ENCODE results near the gene S100G. TPM values are rescaled to one million over a fixed set of nuclear protein-coding genes. Genes with fewer than 3 reads are reported as not detected.

S100G gene
- polyA plus RNA-seq, 3 donors, result not detected

GRCh38 chrX:16639966-16640365 lies 10.0 kb upstream of the S100G start:
- no peak for DNase-seq (ENCODE audit: extremely low read depth in 1 of 11, low read depth in 9 of 11, low spot score in 4 of 11)

DNA sequence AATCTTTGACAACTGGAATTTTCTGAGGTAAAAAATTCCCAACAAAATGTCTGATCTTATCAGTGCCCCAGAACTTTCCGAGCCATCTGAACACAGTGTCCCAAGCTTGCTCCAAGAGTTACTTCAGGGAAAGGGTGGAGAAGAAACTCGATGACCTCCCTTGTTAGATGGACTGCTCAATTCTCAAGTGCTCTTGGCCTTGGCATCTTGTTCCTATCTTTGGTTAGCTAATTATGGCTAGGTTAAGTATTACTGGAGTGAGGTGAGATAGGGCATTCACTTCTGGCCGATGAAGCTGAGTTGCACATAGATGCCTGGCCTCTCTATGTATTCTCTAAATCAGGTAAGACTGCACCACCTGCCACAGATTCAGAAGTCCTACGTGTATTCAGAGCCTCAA lies 9.1 kb upstream of the S100G start:
- DNase-seq (ENCODE audit: extremely low read depth in 1 of 11, low read depth in 9 of 11, low spot score in 4 of 11), result no peak

GRCh38 chrX:16643176-16643575 lies 6.8 kb upstream of the S100G start:
- DNase-seq (ENCODE audit: extremely low read depth in 1 of 11, low read depth in 9 of 11, low spot score in 4 of 11), result no peak

DNA sequence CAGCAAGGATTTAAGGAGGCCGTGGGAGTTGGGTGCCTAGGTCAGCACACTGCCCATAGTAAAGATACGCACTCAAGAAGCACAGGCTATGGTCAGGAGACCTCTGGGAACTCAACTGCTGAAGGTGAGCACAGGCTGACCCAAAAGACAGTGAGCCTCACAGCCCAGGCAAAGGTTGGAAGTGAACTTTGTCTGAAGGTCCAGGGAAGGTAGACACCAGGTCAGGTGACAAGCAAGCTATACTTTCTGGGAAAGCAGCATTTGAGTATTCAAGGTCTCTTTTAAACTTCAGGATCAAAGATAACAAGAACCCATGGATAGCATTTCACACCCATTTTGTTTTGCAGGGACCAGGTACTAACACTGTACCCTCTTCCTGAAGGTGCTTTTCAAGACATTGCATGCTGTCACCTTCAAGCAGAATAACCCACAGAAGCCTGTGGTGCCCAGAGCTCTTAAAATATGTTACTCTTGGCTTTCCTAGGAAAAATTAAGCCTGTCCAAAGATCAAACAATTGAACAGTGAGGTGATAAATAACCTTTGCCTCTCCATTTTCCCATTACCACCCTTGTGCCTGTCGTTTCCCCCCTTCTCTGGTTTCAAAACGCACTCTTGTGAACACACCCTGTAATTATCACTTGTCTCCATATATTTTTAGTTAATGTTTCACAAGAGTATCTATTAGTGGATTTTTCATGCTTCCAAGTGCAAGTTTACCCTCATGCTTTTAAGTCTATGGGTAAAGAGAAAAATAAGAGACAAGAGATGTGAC lies 3.4 kb upstream of the S100G start:
- no peak for DNase-seq (ENCODE audit: extremely low read depth in 1 of 11, low read depth in 9 of 11, low spot score in 4 of 11)

GRCh38 chrX:16651391-16652024 lies 1.6 kb downstream of the S100G start:
- no peak for DNase-seq (ENCODE audit: extremely low read depth in 1 of 11, low read depth in 9 of 11, low spot score in 4 of 11)

- no peak for DNase-seq (ENCODE audit: extremely low read depth in 1 of 11, low read depth in 9 of 11, low spot score in 4 of 11)
Observed at GRCh38 chrX:16653424-16653823, 3.5 kb downstream of the S100G start.

DNA sequence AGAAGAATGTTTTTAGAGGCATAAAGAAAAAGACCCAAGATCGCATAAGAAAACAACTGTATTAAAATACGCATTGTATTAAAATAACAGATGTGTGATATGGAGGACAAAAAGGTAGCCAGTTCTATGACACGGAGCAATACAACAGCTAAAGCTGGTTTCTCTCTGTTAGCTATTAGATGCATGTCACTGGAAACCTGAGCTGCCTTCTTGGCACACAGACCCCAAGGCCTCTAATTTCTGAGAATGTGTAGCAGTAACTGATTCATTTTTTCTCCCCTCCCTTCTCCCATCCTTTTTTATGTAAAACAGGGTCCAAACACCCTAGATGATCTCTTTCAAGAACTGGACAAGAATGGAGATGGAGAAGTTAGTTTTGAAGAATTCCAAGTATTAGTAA lies 4.1 kb downstream of the S100G start:
- no peak for DNase-seq (ENCODE audit: extremely low read depth in 1 of 11, low read depth in 9 of 11, low spot score in 4 of 11)

DNA sequence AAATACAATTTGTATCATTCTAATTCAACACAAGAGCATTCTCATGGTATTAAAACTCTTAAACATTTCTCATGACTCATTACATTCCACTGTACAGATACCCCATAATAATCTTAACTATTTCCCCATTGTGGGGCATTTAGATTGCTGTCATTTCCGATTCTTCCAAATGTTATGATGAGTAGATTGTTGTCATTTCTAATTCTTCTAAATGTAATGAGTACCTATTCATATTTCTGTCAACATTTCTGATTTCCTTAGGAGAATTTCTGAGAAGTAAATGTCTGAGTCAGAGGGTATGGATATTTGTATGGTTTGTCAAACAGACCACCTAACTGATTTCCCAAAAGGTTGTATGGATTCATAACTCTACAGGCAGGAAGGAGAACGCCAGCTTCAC lies 8.3 kb downstream of the S100G start:
- DNase-seq (ENCODE audit: extremely low read depth in 1 of 11, low read depth in 9 of 11, low spot score in 4 of 11), result no peak

- DNase-seq (ENCODE audit: extremely low read depth in 1 of 11, low read depth in 9 of 11, low spot score in 4 of 11), result no peak
Observed at GRCh38 chrX:16659321-16659720, 9.4 kb downstream of the S100G start.

DNA sequence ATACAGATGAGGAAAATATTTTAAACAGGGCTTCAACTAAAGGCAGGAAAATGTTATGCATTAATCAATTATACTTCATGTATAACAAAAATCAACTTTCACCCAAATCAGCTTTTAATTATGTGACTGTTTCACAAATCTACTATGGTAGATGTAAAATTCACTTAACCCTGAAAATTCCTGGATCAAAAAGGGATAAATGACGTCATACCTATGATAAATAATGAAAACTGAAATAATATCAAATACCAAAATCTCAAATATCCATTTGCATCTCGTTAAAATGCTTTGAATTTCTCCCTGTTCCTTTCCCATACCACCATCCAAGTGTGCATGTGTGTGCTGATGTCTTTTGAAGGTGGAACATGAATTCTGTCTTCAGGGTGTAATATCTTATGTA lies 11.5 kb downstream of the S100G start:
- no peak for DNase-seq (ENCODE audit: extremely low read depth in 1 of 11, low read depth in 9 of 11, low spot score in 4 of 11)

GRCh38 chrX:16662402-16662801 lies 12.4 kb downstream of the S100G start:
- DNase-seq (ENCODE audit: extremely low read depth in 1 of 11, low read depth in 9 of 11, low spot score in 4 of 11), result no peak

- no peak for DNase-seq (ENCODE audit: extremely low read depth in 1 of 11, low read depth in 9 of 11, low spot score in 4 of 11)
Observed at GRCh38 chrX:16664074-16664473, 14.1 kb downstream of the S100G start.

- no peak for DNase-seq (ENCODE audit: extremely low read depth in 1 of 11, low read depth in 9 of 11, low spot score in 4 of 11)
Observed at GRCh38 chrX:16664626-16665025, 14.7 kb downstream of the S100G start.

GRCh38 chrX:16665089-16665488 lies 15.1 kb downstream of the S100G start:
- no peak for DNase-seq (ENCODE audit: extremely low read depth in 1 of 11, low read depth in 9 of 11, low spot score in 4 of 11)

GRCh38 chrX:16666541-16666940 lies 16.6 kb downstream of the S100G start:
- no peak for DNase-seq (ENCODE audit: extremely low read depth in 1 of 11, low read depth in 9 of 11, low spot score in 4 of 11)

DNA sequence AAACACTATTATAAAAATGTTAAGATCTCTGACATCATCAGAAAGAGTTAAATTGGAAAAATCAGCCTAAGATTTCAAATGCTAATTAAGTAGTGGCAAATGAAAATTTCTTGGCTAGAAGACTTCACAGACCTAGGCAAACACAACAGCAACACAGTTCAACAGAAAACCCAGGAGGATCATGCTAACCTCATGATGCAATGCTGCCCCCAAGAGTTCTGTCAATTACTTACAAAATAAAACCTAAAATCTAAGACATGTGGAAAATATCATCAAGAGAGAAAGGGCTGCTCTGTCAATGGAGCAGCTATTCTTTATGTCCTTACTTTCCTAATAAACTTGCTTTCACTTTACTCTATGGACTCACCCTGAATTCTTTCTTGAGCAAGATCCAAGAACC lies 21.0 kb downstream of the S100G start:
- peak in 7 of 11 donors; percentile 8 to 36 (median 20) for DNase-seq (ENCODE audit: extremely low read depth in 1 of 11, low read depth in 9 of 11, low spot score in 4 of 11)

GRCh38 chrX:16678689-16679088 lies 28.7 kb downstream of the S100G start:
- no peak for DNase-seq (ENCODE audit: extremely low read depth in 1 of 11, low read depth in 9 of 11, low spot score in 4 of 11)

GRCh38 chrX:16683007-16683664 lies 33.2 kb downstream of the S100G start:
- DNase-seq (ENCODE audit: extremely low read depth in 1 of 11, low read depth in 9 of 11, low spot score in 4 of 11), result no peak

GRCh38 chrX:16687514-16687913 lies 37.6 kb downstream of the S100G start:
- DNase-seq (ENCODE audit: extremely low read depth in 1 of 11, low read depth in 9 of 11, low spot score in 4 of 11), result no peak

DNA sequence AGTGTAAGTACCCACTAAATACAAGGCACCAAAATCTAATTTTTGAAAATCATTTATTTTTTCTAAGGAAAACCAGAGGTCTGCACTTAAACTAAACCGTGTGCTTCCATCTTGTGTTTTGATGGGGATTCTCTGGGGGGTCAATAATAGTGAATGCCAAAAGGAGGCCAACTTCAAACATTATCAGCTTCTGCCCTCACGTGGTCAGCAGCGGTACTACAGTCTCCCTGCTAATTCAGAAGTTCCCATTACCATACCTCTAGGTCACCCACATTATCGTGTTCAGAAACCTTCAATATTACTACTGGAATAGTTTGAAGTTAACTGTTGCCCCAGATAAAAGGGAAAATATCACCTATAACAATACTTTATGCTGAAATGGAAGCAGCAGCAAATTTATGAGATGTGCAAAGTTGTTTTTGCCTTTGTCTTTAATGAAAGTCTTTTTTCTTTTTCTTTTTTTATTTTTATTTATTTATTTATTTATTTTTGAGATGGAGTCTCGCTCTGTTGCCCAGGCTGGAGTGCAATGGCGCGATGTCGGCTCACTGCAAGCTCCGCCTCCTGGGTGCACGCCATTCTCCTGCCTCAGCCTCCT lies 45.2 kb downstream of the S100G start:
- peak in 3 of 11 donors; percentile 16 to 37 (median 33) for DNase-seq (ENCODE audit: extremely low read depth in 1 of 11, low read depth in 9 of 11, low spot score in 4 of 11)

Measured in renal cortex interstitium (tissue), 11 donors.